ENCODE measurements around the gene NKAIN2.
A peak's percentile ranks its signal among the peaks of the same experiment; 100 is the strongest.

Gene NKAIN2

GRCh38 chr6:124679387-124679786 is 875.7 kb downstream of the NKAIN2 start:
- Histone ChIP-seq H3K4me3 (ENCODE audit: low read depth, low read length) (no peak overlapping the region), H3K36me3 (ENCODE audit: control insufficient read depth in 1 of 2, insufficient read depth in 2 of 2, low read length in 2 of 2) (no peaks in the 10 kb centered on the region), H3K23ac (ENCODE audit: low read length) (no peak overlapping the region), H4K8ac (ENCODE audit: low read depth, low read length) (no peak overlapping the region), H4K91ac (ENCODE audit: low read depth, low read length) (no peak overlapping the region), H3K4ac (ENCODE audit: low read depth, low read length) (no peak overlapping the region), H3K4me1 (ENCODE audit: control insufficient read depth in 1 of 2, insufficient read depth in 2 of 2, low read length in 2 of 2) (no peaks in the 10 kb centered on the region), H2BK12ac (ENCODE audit: low read length) (no peak overlapping the region), H2AK5ac (ENCODE audit: low read length) (no peak overlapping the region), H3K79me2 (ENCODE audit: control insufficient read depth, insufficient read depth, low read length, poor library complexity) (no peaks in the 10 kb centered on the region), H2AFZ (ENCODE audit: insufficient read depth, low read length, poor library complexity) (no peak overlapping the region), H2BK5ac (ENCODE audit: low read depth, low read length, poor library complexity) (no peak overlapping the region), H3K27me3 (ENCODE audit: insufficient read depth, low read length) (no peaks in the 10 kb centered on the region), H3K27ac (ENCODE audit: low read depth, low read length) (no peak overlapping the region), H4K12ac (ENCODE audit: low read depth, low read length) (no peak overlapping the region), H3K14ac (ENCODE audit: low read length) (no peak overlapping the region), H3K9ac (ENCODE audit: low read length) (no peak overlapping the region), H3K4me2 (ENCODE audit: low read length) (no peak overlapping the region), H2BK120ac (ENCODE audit: insufficient read depth, low read length, poor library complexity) (no peak overlapping the region), H3K18ac (ENCODE audit: low read length) (no peak overlapping the region), H3K9me3 (ENCODE audit: insufficient read depth, low read depth, low read length) (peaks cover 3% of the 10 kb centered on the region), H3K79me1 (ENCODE audit: low read length) (no peaks in the 10 kb centered on the region)
- WGBS (ENCODE audit: extremely low coverage, insufficient coverage, insufficient read length) = no CpG with 5 or more reads among the region's 2 CpGs
- peak in 1 of 2 donors; percentile 37 for DNase-seq

GRCh38 chr6:124682751-124683150 is 879.1 kb downstream of the NKAIN2 start:
- no peak overlapping the region for H2AK5ac ChIP-seq (ENCODE audit: low read length)
- H2BK5ac ChIP-seq (ENCODE audit: low read depth, low read length, poor library complexity) = no peak overlapping the region
- no peaks in the 10 kb centered on the region for H3K27me3 ChIP-seq (ENCODE audit: insufficient read depth, low read length)
- no peak overlapping the region for H2BK12ac ChIP-seq (ENCODE audit: low read length)
- H3K36me3 ChIP-seq (ENCODE audit: control insufficient read depth in 1 of 2, insufficient read depth in 2 of 2, low read length in 2 of 2) = no peaks in the 10 kb centered on the region
- no peak overlapping the region for H2BK120ac ChIP-seq (ENCODE audit: insufficient read depth, low read length, poor library complexity)
- no peak overlapping the region for H3K4ac ChIP-seq (ENCODE audit: low read depth, low read length)
- H3K4me1 ChIP-seq (ENCODE audit: control insufficient read depth in 1 of 2, insufficient read depth in 2 of 2, low read length in 2 of 2) = no peaks in the 10 kb centered on the region
- H3K23ac ChIP-seq (ENCODE audit: low read length) = no peak overlapping the region
- H4K91ac ChIP-seq (ENCODE audit: low read depth, low read length) = no peak overlapping the region
- H3K9me3 ChIP-seq (ENCODE audit: insufficient read depth, low read depth, low read length) = no peaks in the 10 kb centered on the region
- no CpG with 5 or more reads among the region's 6 CpGs for WGBS (ENCODE audit: extremely low coverage, insufficient coverage, insufficient read length)
- H3K79me2 ChIP-seq (ENCODE audit: control insufficient read depth, insufficient read depth, low read length, poor library complexity) = no peaks in the 10 kb centered on the region
- no peak overlapping the region for H4K8ac ChIP-seq (ENCODE audit: low read depth, low read length)
- H3K4me2 ChIP-seq (ENCODE audit: low read length) = no peak overlapping the region
- H3K79me1 ChIP-seq (ENCODE audit: low read length) = no peaks in the 10 kb centered on the region
- H3K9ac ChIP-seq (ENCODE audit: low read length) = no peak overlapping the region
- no peak overlapping the region for H2AFZ ChIP-seq (ENCODE audit: insufficient read depth, low read length, poor library complexity)
- no peak for DNase-seq
- H4K12ac ChIP-seq (ENCODE audit: low read depth, low read length) = no peak overlapping the region
- no peak overlapping the region for H3K27ac ChIP-seq (ENCODE audit: low read depth, low read length)
- no peak overlapping the region for H3K14ac ChIP-seq (ENCODE audit: low read length)
- no peak overlapping the region for H3K18ac ChIP-seq (ENCODE audit: low read length)
- H3K4me3 ChIP-seq (ENCODE audit: low read depth, low read length) = no peak overlapping the region

GRCh38 chr6:124683507-124683906 is 879.8 kb downstream of the NKAIN2 start:
- H3K4me2 ChIP-seq (ENCODE audit: low read length) = no peak overlapping the region
- H2AK5ac ChIP-seq (ENCODE audit: low read length) = no peak overlapping the region
- no peaks in the 10 kb centered on the region for H3K79me2 ChIP-seq (ENCODE audit: control insufficient read depth, insufficient read depth, low read length, poor library complexity)
- no peak overlapping the region for H2BK5ac ChIP-seq (ENCODE audit: low read depth, low read length, poor library complexity)
- H4K12ac ChIP-seq (ENCODE audit: low read depth, low read length) = no peak overlapping the region
- H3K4ac ChIP-seq (ENCODE audit: low read depth, low read length) = no peak overlapping the region
- no peaks in the 10 kb centered on the region for H3K4me1 ChIP-seq (ENCODE audit: control insufficient read depth in 1 of 2, insufficient read depth in 2 of 2, low read length in 2 of 2)
- no peaks in the 10 kb centered on the region for H3K36me3 ChIP-seq (ENCODE audit: control insufficient read depth in 1 of 2, insufficient read depth in 2 of 2, low read length in 2 of 2)
- no peaks in the 10 kb centered on the region for H3K79me1 ChIP-seq (ENCODE audit: low read length)
- H3K4me3 ChIP-seq (ENCODE audit: low read depth, low read length) = no peak overlapping the region
- H2BK12ac ChIP-seq (ENCODE audit: low read length) = no peak overlapping the region
- no peak overlapping the region for H4K8ac ChIP-seq (ENCODE audit: low read depth, low read length)
- H3K9ac ChIP-seq (ENCODE audit: low read length) = peak overlapping the region; percentile 68
- no peak overlapping the region for H3K14ac ChIP-seq (ENCODE audit: low read length)
- H3K18ac ChIP-seq (ENCODE audit: low read length) = no peak overlapping the region
- H3K23ac ChIP-seq (ENCODE audit: low read length) = no peak overlapping the region
- H3K9me3 ChIP-seq (ENCODE audit: insufficient read depth, low read depth, low read length) = no peaks in the 10 kb centered on the region
- no peaks in the 10 kb centered on the region for H3K27me3 ChIP-seq (ENCODE audit: insufficient read depth, low read length)
- no peak overlapping the region for H2BK120ac ChIP-seq (ENCODE audit: insufficient read depth, low read length, poor library complexity)
- no peak for DNase-seq
- H3K27ac ChIP-seq (ENCODE audit: low read depth, low read length) = no peak overlapping the region
- H4K91ac ChIP-seq (ENCODE audit: low read depth, low read length) = no peak overlapping the region
- WGBS (ENCODE audit: extremely low coverage, insufficient coverage, insufficient read length) = no CpG with 5 or more reads among the region's 4 CpGs
- H2AFZ ChIP-seq (ENCODE audit: insufficient read depth, low read length, poor library complexity) = no peak overlapping the region

- H4K91ac ChIP-seq (ENCODE audit: low read depth, low read length) = no peak overlapping the region
- H3K14ac ChIP-seq (ENCODE audit: low read length) = no peak overlapping the region
- H2BK120ac ChIP-seq (ENCODE audit: insufficient read depth, low read length, poor library complexity) = no peak overlapping the region
- WGBS (ENCODE audit: extremely low coverage, insufficient coverage, insufficient read length) = no CpG with 5 or more reads among the region's 2 CpGs
- no peaks in the 10 kb centered on the region for H3K79me1 ChIP-seq (ENCODE audit: low read length)
- H3K4me2 ChIP-seq (ENCODE audit: low read length) = no peak overlapping the region
- H3K23ac ChIP-seq (ENCODE audit: low read length) = no peak overlapping the region
- no peaks in the 10 kb centered on the region for H3K4me1 ChIP-seq (ENCODE audit: control insufficient read depth in 1 of 2, insufficient read depth in 2 of 2, low read length in 2 of 2)
- no peak overlapping the region for H2AFZ ChIP-seq (ENCODE audit: insufficient read depth, low read length, poor library complexity)
- no peak overlapping the region for H4K12ac ChIP-seq (ENCODE audit: low read depth, low read length)
- H2BK5ac ChIP-seq (ENCODE audit: low read depth, low read length, poor library complexity) = no peak overlapping the region
- H3K9ac ChIP-seq (ENCODE audit: low read length) = no peak overlapping the region
- no peak overlapping the region for H3K18ac ChIP-seq (ENCODE audit: low read length)
- H3K4me3 ChIP-seq (ENCODE audit: low read depth, low read length) = no peak overlapping the region
- no peak for DNase-seq
- H3K4ac ChIP-seq (ENCODE audit: low read depth, low read length) = no peak overlapping the region
- no peak overlapping the region for H4K8ac ChIP-seq (ENCODE audit: low read depth, low read length)
- H3K79me2 ChIP-seq (ENCODE audit: control insufficient read depth, insufficient read depth, low read length, poor library complexity) = no peaks in the 10 kb centered on the region
- no peak overlapping the region for H2AK5ac ChIP-seq (ENCODE audit: low read length)
- H3K27ac ChIP-seq (ENCODE audit: low read depth, low read length) = no peak overlapping the region
- H3K27me3 ChIP-seq (ENCODE audit: insufficient read depth, low read length) = no peaks in the 10 kb centered on the region
- H3K36me3 ChIP-seq (ENCODE audit: control insufficient read depth in 1 of 2, insufficient read depth in 2 of 2, low read length in 2 of 2) = no peaks in the 10 kb centered on the region
- no peaks in the 10 kb centered on the region for H3K9me3 ChIP-seq (ENCODE audit: insufficient read depth, low read depth, low read length)
- no peak overlapping the region for H2BK12ac ChIP-seq (ENCODE audit: low read length)
Observed at GRCh38 chr6:124684621-124685020, 881.0 kb downstream of the NKAIN2 start.
